Chondrocyte (in vitro differentiated cells): ENCODE measurements around the gene ABHD5. TPM values are rescaled to one million over a fixed set of nuclear protein-coding genes. Genes with fewer than 3 reads are reported as not detected.

Source experiments
- DNase-seq: peaks from one replicate; pipeline ENCODE4 v3.0.0; 2021; ENCODE audit warnings: mixed read lengths, low spot score
- H3K27ac Mint-ChIP-seq: one replicate; pipeline ENCODE4 v1.8.0; 2021; ENCODE audit warnings: mild to moderate bottlenecking, moderate library complexity, mixed read lengths; ENCODE audit not compliant: unreplicated experiment
- H3K27me3 Mint-ChIP-seq: 2 replicates; pipeline ENCODE4 v1.8.0; 2021; ENCODE audit warnings: low read depth, mixed read lengths
- H3K36me3 Mint-ChIP-seq: 2 replicates; pipeline ENCODE4 v1.8.0; 2021; ENCODE audit warnings: low read depth, mixed read lengths
- H3K4me1 Mint-ChIP-seq: 2 replicates; pipeline ENCODE4 v1.8.0; 2021; ENCODE audit warnings: low read depth, mild to moderate bottlenecking, mixed read lengths
- H3K4me3 Mint-ChIP-seq: one replicate; pipeline ENCODE4 v1.8.0; 2021; ENCODE audit warnings: mild to moderate bottlenecking, moderate library complexity, mixed read lengths; ENCODE audit not compliant: unreplicated experiment
- H3K9me3 Mint-ChIP-seq: 2 replicates; pipeline ENCODE4 v1.8.0; 2021; ENCODE audit warnings: low read depth, mixed read lengths
- total RNA-seq: library from RNA; stranded (reverse); gene quantifications from 3 replicates; pipeline ENCODE4 v1.2.1, GENCODE V29; 2021
- TF ChIP-seq, protein P1 (sequence below): fragments of 200-600 bp; sonication (generic); IDR thresholded peaks from 2 replicates; pipeline ENCODE4 v1.5.0; 2021; ENCODE audit warnings: antibody characterized with exemption, mild to moderate bottlenecking, moderate library complexity

The ABHD5 gene
- total RNA-seq, 1 donor from 2014 or later, result 12.7 TPM

DNA sequence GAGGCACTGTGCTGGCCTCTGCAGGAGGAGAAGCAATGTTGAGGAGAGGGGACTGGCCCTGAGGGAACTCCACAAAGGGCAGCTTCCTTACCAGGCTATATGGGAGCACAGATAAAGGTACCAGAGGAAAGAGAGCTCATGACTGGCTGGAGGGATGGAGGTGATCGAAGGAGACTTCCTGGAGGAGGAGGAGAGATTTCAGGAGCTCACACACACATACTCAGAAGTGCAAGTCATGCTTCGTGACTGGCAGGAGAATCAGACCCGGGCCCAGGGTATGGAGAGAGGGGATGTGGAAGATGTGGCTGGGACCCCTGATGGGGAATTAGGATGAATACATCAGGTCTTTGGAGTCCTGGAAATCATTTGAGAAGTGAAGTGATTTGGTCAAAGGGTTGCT is 85.4 kb downstream of the ABHD5 start:
- Mint-ChIP-seq H3K4me1 (peaks cover 8% of the 10 kb centered on the region), H3K27ac (no peak overlapping the region), H3K4me3 (no peak overlapping the region), H3K9me3 (no peaks in the 10 kb centered on the region), H3K36me3 (no peaks in the 10 kb centered on the region), H3K27me3 (no peaks in the 10 kb centered on the region)
- no peak for DNase-seq
- TF ChIP-seq, protein P1, sequence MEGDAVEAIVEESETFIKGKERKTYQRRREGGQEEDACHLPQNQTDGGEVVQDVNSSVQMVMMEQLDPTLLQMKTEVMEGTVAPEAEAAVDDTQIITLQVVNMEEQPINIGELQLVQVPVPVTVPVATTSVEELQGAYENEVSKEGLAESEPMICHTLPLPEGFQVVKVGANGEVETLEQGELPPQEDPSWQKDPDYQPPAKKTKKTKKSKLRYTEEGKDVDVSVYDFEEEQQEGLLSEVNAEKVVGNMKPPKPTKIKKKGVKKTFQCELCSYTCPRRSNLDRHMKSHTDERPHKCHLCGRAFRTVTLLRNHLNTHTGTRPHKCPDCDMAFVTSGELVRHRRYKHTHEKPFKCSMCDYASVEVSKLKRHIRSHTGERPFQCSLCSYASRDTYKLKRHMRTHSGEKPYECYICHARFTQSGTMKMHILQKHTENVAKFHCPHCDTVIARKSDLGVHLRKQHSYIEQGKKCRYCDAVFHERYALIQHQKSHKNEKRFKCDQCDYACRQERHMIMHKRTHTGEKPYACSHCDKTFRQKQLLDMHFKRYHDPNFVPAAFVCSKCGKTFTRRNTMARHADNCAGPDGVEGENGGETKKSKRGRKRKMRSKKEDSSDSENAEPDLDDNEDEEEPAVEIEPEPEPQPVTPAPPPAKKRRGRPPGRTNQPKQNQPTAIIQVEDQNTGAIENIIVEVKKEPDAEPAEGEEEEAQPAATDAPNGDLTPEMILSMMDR, result no peak

DNA sequence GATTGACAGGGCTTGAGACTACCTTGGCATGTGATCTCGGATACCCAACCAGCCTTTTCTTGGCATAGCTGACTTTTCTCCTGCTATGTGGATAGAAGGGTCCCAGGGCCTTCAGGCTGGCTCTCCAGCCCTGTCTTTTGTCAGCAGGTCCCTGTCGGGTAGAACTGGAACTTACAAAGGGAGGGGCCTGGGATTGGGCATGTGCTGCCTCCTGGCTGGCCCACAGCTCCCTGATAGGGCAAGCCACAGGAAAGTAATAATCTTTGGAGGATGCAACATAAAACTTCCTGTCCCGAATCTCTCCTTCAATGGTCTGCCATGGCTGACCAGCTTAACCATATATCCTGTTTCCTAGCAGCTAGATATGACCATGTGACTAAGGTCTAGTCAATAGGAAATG is 89.1 kb downstream of the ABHD5 start:
- Mint-ChIP-seq H3K36me3 (no peaks in the 10 kb centered on the region), H3K27me3 (peaks cover 2% of the 10 kb centered on the region), H3K9me3 (no peaks in the 10 kb centered on the region), H3K4me3 (no peak overlapping the region), H3K27ac (no peak overlapping the region), H3K4me1 (no peaks in the 10 kb centered on the region)
- no peak for DNase-seq
- TF ChIP-seq, protein P1, result no peak

DNA sequence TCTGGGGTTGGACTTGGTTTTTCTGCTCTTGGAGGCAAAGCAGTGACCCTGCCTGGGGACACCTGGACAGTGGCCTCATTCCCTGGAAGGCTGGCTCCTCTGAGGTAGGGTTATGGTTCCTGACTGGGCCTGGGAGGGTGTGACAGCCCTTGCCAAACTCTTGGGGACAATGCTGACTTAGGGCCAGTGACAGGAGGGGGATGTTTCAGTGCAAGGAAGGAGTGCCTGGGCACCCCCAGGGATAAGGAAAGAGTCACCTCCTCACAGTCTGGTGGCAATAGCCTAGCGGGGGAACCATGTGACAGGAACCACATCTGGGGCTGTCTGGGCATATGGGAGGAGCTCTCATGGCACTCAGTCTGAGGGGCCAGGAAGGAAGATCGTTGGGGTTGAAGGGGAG is 91.8 kb downstream of the ABHD5 start:
- Mint-ChIP-seq H3K4me3 (no peak overlapping the region), H3K27me3 (peaks cover 9% of the 10 kb centered on the region), H3K27ac (no peak overlapping the region), H3K9me3 (no peaks in the 10 kb centered on the region), H3K4me1 (no peaks in the 10 kb centered on the region), H3K36me3 (no peaks in the 10 kb centered on the region)
- DNase-seq, result no peak
- TF ChIP-seq, protein P1, result no peak

Other genes starting within 250 kb of the ABHD5 start
- gene ANO10, start 68.9 kb upstream of the ABHD5 start, total RNA-seq, result 47.4 to 56.9 TPM (median 55.5 TPM) in 3 replicates